Smooth muscle cell of the coronary artery (primary cell): ENCODE results near the gene SYNGR2. TPM values are rescaled to one million over a fixed set of nuclear protein-coding genes. Genes with fewer than 3 reads are reported as not detected.

Experiments
- total RNA-seq: library from RNA; depleted of rRNA; stranded (reverse); fragments of >200 nt; gene quantifications from 2 replicates; pipeline ENCODE4 v1.2.3, GENCODE V29; 2014; ENCODE audit warnings: low replicate concordance

Gene SYNGR2, protein sequence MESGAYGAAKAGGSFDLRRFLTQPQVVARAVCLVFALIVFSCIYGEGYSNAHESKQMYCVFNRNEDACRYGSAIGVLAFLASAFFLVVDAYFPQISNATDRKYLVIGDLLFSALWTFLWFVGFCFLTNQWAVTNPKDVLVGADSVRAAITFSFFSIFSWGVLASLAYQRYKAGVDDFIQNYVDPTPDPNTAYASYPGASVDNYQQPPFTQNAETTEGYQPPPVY
- total RNA-seq, result 11.0 and 23.5 TPM in 2 replicates

GRCh38 chr17:78168242-78168902 lies at the start of gene SYNGR2:
Gene SYNGR2 (plus strand): TSS chr17:78168581. CDS start chr17:78168617, 36 bp downstream.

DNA sequence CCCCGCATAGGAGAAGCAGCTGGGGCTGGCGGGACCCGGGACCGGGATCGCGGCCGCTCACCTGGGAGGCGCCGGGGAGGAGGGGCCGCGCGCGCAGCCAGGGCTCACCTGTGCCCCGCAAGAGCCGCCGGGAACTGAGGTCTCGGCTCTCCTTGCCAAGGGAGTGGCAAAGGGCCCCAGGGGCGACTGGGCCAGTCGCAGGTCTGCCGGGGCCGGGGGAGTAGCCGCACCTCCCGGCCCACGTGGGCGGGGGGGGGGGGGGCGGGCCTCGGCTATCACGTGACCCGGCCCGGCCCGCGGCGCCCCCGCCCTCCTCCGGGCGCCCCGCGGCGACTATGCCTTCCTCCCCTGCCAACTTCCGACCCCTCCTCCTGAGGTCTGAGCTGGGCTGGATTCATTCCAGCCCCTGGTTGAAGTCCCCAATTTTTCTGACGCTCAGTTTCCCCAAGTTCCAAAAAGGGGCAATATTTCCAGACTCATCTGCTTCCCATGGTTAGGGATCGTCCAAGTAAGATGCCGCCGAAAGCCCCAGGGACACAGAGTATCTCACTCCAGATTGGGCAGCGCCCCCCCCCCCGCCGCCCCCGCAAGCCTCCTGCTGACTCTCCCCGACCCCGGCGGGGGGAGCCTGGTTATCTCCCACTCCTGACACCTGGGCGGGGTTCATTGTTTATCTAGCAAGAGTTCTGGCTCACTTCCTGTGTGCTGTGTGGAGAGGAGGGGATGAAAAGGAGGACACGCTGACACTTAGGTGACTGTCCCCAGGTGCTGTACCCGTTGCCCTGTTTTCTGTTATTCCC lies 39.6 kb upstream of the SYNGR2 start, which contains the start of gene TMC6:
TMC6 (minus strand) TSS at position 205 of the 800 bp plus-strand sequence. CDS start 1,923 bp downstream, outside the sequence.

DNA sequence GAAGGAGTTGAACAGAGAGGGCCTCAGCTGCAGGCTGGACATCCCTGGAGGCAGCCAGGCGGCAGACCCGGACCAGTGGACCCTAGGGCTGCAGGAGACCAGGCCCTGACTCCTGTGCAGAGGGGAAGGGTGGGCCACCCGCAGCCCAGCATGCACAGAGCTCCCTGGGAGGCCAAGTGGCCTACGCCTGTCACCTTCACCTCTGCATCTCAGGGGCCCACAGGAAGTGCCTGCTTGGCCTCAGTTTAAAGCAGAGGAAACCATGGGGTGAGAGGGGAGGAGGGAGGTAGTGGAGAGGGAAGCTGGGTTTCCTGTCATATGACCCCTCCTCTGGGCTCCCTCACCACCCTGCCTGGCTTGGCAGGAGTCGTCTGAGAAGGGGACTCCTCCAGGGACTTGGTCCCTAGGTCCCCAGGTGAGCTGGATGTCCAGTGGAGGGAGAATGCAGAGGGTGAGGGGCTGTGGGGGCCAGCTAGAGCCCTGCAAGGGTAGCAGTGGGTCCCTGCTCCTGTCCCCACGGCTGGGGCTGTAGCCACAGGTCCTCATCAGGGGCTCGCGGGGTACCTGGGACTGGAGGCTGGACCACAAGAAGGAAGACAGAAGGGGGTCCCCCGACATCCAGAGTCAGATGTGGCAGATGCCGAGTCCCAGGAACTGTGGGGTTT lies 37.8 kb upstream of the SYNGR2 start, which contains the start of gene TMC8:
TMC8 (plus strand) TSS at position 335 of the 665 bp plus-strand sequence. CDS start 818 bp downstream, outside the sequence.

GRCh38 chr17:78186692-78187595 lies 18.6 kb downstream of the SYNGR2 start, which contains the start of the genes AFMID and TK1:
Gene AFMID (plus strand): TSS chr17:78187362. CDS start chr17:78187371, 9 bp downstream.
Gene TK1 (minus strand): TSS chr17:78187052. CDS start chr17:78186994, 58 bp downstream.

DNA sequence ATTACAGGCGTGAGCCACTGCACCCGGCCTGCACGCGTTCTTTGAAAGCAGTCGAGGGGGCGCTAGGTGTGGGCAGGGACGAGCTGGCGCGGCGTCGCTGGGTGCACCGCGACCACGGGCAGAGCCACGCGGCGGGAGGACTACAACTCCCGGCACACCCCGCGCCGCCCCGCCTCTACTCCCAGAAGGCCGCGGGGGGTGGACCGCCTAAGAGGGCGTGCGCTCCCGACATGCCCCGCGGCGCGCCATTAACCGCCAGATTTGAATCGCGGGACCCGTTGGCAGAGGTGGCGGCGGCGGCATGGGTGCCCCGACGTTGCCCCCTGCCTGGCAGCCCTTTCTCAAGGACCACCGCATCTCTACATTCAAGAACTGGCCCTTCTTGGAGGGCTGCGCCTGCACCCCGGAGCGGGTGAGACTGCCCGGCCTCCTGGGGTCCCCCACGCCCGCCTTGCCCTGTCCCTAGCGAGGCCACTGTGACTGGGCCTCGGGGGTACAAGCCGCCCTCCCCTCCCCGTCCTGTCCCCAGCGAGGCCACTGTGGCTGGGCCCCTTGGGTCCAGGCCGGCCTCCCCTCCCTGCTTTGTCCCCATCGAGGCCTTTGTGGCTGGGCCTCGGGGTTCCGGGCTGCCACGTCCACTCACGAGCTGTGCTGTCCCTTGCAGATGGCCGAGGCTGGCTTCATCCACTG lies 45.8 kb downstream of the SYNGR2 start, which contains the start of gene BIRC5:
BIRC5 (plus strand) TSS at position 238 of the 690 bp plus-strand sequence; CDS start at position 302, 64 bp downstream.

Other genes with a start within 250 kb of the SYNGR2 start
- gene TNRC6C, start 209.9 kb upstream of the SYNGR2 start, total RNA-seq, result 3.9 and 5.3 TPM in 2 replicates
- 0.47 and 1.4 TPM in 2 replicates for gene TMC6, start 39.8 kb upstream of the SYNGR2 start, total RNA-seq
- not detected in 2 replicates for gene TMC8, start 37.8 kb upstream of the SYNGR2 start, total RNA-seq
- not detected in 2 replicates for gene C17orf99, start 22.2 kb upstream of the SYNGR2 start, total RNA-seq
- 1.5 and 43.4 TPM in 2 replicates for gene TK1, start 18.5 kb downstream of the SYNGR2 start, total RNA-seq
- gene AFMID, start 18.8 kb downstream of the SYNGR2 start, total RNA-seq, result 27.7 and 41.7 TPM in 2 replicates
- 2.7 and 28.2 TPM in 2 replicates for gene BIRC5, start 45.7 kb downstream of the SYNGR2 start, total RNA-seq
- gene TMEM235, start 63.0 kb downstream of the SYNGR2 start, total RNA-seq, result not detected in 2 replicates
- 37.6 and 61.4 TPM in 2 replicates for gene SOCS3, start 191.5 kb downstream of the SYNGR2 start, total RNA-seq
- 19.6 and 43.5 TPM in 2 replicates for gene PGS1, start 210.1 kb downstream of the SYNGR2 start, total RNA-seq